Small intestine (tissue), 7 donors: ENCODE measurements around the gene TCTA. TPM values are rescaled to one million over a fixed set of nuclear protein-coding genes. Genes with fewer than 3 reads are reported as not detected.
"Not testable (repeated sequence)": the region's sequence is repeated elsewhere in the genome, so short reads cannot be mapped to it uniquely, and the experiment has no call there.

ENCODE experiments used
- DNase-seq, 2 donors: peaks; one replicate each; pipeline versions ENCODE4 v3.0.0 to v3.0.0-alpha.2; 2013
- FAIRE-seq: peaks from 2 replicates; lab custom pipeline; 2012; peaks lifted over from hg19 to GRCh38; lab: Jason Lieb, UNC
- H3K27ac ChIP-seq, 3 donors: one replicate each; pipeline ENCODE4 v1.5.1; 2013; ENCODE audit warnings: low read length in 2 of 3, mild to moderate bottlenecking in 2 of 3, control low read depth in 1 of 3, inconsistent platforms in 1 of 3, low read depth in 1 of 3, moderate library complexity in 1 of 3
- H3K27me3 ChIP-seq, 3 donors: one replicate each; pipeline ENCODE4 v1.6.1; 2013; ENCODE audit warnings: low read length in 3 of 3, inconsistent platforms in 1 of 3; ENCODE audit not compliant: control insufficient read depth in 3 of 3, insufficient read depth in 3 of 3
- H3K36me3 ChIP-seq, 3 donors: one replicate each; pipeline ENCODE4 v1.6.1; 2013; ENCODE audit warnings: low read length in 3 of 3, inconsistent platforms in 1 of 3, low read depth in 1 of 3, mild to moderate bottlenecking in 1 of 3, moderate library complexity in 1 of 3; ENCODE audit not compliant: control insufficient read depth in 3 of 3, insufficient read depth in 2 of 3
- H3K4me1 ChIP-seq, 3 donors: one replicate each; pipeline ENCODE4 v1.6.1; 2013; ENCODE audit warnings: low read length in 2 of 3, inconsistent platforms in 1 of 3, low read depth in 1 of 3, mild to moderate bottlenecking in 1 of 3, moderate library complexity in 1 of 3; ENCODE audit not compliant: control insufficient read depth in 3 of 3, insufficient read depth in 2 of 3
- H3K4me3 ChIP-seq, 3 donors: one replicate each; pipeline ENCODE4 v1.5.1; 2013; ENCODE audit warnings: low read length in 3 of 3, control low read depth in 1 of 3, inconsistent platforms in 1 of 3, low read depth in 1 of 3, mild to moderate bottlenecking in 1 of 3, moderate library complexity in 1 of 3
- H3K9me3 ChIP-seq, 2 donors: one replicate each; pipeline ENCODE4 v1.6.1; 2013; ENCODE audit warnings: low read depth in 1 of 2, low read length in 1 of 2; ENCODE audit not compliant: control insufficient read depth in 2 of 2, insufficient read depth in 1 of 2
- WGBS, 3 donors: extraction: QIAGEN DNeasy Blood & Tissue Kit; methylation state at CpG; one replicate each; pipeline ENCODE4 v1.1.7; 2013; 5-methylcytosine and 5-hydroxymethylcytosine counted together
- polyA plus RNA-seq, 4 donors: library from polyadenylated mRNA; stranded (reverse) in 3 of 4; unstranded in 1 of 4; fragments of 200-250 nt in 3 of 4; fragments of 120-200 nt in 1 of 4; gene quantifications; one replicate each; pipeline versions ENCODE4 v1.2.1 to v1.2.3, GENCODE V29; 2013
- donor health status: healthy with polysubstance abuse.
- donor health status: control.
- donor health status: control.
- donor health status: Bipolar disorder and iron deficiency.
- donor health status: healthy.

TCTA gene
- polyA plus RNA-seq, 4 donors = 23.5 to 41.8 (median 32.2) TPM

DNA sequence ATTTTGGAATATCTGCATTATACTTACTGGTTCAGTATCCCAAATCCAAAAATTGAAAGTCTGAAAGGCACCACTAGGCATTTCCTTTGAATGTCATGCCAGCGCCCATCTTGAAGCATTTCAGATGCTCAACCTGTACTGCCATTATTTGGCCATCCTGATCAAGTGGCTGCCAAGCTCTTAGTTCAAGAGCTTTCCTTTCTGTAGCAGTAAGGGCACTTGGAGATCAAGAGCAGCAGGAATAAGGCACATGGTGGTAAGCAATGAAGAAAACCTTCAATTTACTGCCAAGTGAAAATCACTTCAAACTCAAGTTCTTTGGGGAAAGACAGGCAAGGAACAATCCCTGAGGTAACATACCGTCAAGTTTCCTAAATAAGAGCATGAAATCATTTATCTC lies 10.5 kb upstream of the TCTA start:
- Histone ChIP-seq H3K27me3 (no peaks in the 10 kb centered on the region), H3K4me3 (no peak overlapping the region), H3K4me1 (peaks cover 0 to 2% (median 0%) of the 10 kb centered on the region in 3 donors), H3K36me3 (peaks cover 0 to 39% (median 2%) of the 10 kb centered on the region in 3 donors), H3K27ac (no peak overlapping the region), H3K9me3 (no peaks in the 10 kb centered on the region)
- FAIRE-seq (no peak), DNase-seq (no peak)
- 74 to 86% (median 75%) methylated on average over 2 of the region's 2 CpGs for WGBS, 3 donors

DNA sequence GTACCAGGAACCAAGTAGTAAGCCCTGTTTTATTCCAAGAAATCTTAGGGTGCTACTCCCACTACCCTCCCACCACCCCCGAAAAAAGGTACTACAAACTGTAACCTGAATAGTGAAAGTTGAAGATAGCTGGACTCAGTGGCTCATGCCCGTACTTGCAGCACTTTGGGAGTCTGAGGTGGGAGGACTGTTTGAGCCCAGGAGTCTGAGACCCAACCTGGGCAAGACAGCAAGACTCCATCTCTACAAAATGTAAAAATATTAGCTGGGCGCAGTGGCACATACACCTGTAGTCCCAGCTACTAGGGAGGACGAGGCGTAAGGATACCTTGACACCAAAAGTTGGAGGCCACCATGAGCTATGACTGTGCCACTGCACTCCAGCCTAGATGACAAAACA lies 8.3 kb upstream of the TCTA start:
- Histone ChIP-seq H3K4me1 (peaks cover 0 to 2% (median 1%) of the 10 kb centered on the region in 3 donors), H3K27ac (no peak overlapping the region), H3K9me3 (no peaks in the 10 kb centered on the region), H3K4me3 (no peak overlapping the region), H3K36me3 (peaks cover 0 to 30% (median 2%) of the 10 kb centered on the region in 3 donors), H3K27me3 (no peaks in the 10 kb centered on the region)
- no peak for FAIRE-seq
- DNase-seq = no peak
- WGBS, 3 donors = 90 to 99% (median 92%) methylated on average over 5 of the region's 5 CpGs

DNA sequence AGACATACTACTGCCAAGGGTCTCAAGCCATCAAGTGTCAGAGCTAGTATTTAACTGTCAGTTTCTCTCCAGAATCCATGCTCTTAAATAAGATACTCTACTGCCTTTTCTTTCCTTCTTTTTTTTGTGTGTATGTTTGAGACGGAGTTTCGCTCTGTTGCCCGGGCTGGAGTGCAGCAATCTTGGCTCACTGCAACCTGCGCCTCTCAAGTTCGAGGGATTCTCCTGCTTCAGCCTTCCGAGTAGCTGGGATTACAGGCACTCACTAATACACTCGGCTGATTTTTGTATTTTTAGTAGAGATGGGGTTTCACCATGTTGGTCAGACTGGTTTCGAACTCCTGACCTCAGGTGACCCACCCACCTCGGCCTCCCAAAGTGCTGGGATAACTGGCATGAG lies 6.7 kb upstream of the TCTA start:
- not testable (repeated sequence) for FAIRE-seq, H3K9me3 ChIP-seq, H3K27me3 ChIP-seq, DNase-seq, H3K4me3 ChIP-seq
- peaks cover 0 to 23% (median 2%) of the 10 kb centered on the region in 3 donors for H3K36me3 ChIP-seq
- WGBS, 3 donors = 65 to 74% (median 65%) methylated on average over 9 of the region's 9 CpGs
- peaks cover 5 to 12% (median 10%) of the 10 kb centered on the region in 3 donors for H3K4me1 ChIP-seq
- peak overlapping the region in 1 of 3 donors; percentile 17 for H3K27ac ChIP-seq

DNA sequence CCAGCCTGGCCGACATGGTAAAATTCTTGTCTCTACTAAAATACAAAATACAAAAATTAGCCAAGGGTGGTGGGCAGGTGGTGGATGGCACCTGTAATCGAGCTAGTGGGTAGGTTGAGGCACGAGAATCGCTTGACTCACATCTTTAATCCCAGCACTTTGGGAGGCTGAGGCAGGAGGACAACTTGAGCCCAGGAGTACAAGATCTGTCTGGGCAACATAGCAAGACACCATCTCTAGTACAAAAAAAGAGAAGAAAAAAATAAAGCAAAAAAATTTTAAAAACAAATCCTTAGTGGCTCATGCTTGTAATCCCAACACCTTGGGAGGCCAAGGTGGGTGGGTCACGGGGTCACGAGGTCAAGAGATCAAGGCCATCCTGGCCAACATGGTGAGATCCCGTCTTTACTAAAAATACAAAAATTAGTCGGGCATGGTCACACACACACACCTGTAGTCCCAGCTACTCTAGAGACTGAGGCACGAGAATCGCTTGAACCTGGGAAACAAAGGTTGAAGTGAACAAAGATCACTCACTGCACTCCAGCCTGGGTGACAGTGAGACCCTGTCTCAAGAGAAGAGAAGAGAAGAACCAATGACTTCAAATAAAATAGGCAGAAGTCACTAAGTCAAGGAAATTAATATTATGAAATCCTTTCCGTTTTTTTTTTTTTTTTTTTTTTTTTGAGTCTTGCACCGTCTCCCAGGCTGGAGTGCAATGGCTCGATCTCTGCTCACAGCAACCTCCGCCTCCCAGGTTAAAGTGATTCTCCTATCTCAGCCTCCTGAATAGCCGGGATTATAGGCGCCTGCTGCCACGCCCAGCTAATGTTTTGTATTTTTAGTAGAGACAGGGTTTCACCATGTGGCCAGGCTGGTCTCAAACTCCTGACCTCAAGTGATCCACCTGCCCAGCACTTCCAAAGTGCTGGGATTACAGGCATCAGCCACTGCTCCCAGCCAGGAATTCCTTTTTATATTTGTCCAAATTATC lies 5.4 kb upstream of the TCTA start:
- no peaks in the 10 kb centered on the region for H3K27me3 ChIP-seq
- DNase-seq (peak in 1 of 2 donors; percentile 45), FAIRE-seq (no peak)
- 48 to 58% (median 52%) methylated on average over 16 to 17 of the region's 17 CpGs for WGBS, 3 donors
- no peak overlapping the region for H3K4me3 ChIP-seq
- no peaks in the 10 kb centered on the region for H3K9me3 ChIP-seq
- peaks cover 0 to 19% (median 2%) of the 10 kb centered on the region in 3 donors for H3K36me3 ChIP-seq
- peaks cover 5 to 12% (median 8%) of the 10 kb centered on the region in 3 donors for H3K4me1 ChIP-seq
- H3K27ac ChIP-seq = peak overlapping the region in 2 of 3 donors; percentile 20 to 41

DNA sequence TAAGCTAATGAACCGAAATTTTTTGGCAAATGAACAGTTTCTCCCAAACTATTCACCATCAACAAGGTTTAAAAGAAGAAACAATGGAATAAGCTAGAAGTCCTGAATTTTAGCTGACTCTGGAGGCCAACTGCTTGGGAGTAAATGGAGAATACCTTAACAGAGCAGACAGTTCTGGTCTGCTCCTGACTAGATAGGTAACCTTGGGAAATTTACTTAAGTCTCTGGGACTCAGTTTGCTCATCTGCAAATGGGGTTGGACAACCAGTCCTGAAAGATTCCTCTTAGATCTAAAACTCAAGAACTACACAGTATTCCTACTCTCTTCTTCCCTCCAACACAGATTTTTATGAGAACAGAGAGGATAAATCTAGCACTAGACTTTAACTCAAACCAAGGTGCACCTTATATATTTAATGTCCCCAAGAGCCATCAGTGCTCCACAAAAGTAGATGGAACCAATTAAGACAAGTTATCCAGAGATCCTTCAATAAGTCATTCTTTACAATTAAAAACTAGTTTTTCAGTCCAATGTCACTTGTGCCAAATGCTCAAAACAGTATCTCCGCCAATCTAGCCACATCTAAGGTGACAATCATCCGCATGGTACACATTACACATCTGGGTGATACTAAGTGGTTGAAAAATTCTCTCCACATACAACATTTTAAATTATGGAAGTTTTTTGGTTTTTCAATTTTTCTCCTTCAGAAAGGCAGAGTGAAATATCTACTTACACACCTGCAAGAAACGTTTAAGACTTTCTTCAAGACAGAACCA lies 2.0 kb upstream of the TCTA start:
- H3K4me1 ChIP-seq = peaks cover 8 to 22% (median 14%) of the 10 kb centered on the region in 3 donors

DNA sequence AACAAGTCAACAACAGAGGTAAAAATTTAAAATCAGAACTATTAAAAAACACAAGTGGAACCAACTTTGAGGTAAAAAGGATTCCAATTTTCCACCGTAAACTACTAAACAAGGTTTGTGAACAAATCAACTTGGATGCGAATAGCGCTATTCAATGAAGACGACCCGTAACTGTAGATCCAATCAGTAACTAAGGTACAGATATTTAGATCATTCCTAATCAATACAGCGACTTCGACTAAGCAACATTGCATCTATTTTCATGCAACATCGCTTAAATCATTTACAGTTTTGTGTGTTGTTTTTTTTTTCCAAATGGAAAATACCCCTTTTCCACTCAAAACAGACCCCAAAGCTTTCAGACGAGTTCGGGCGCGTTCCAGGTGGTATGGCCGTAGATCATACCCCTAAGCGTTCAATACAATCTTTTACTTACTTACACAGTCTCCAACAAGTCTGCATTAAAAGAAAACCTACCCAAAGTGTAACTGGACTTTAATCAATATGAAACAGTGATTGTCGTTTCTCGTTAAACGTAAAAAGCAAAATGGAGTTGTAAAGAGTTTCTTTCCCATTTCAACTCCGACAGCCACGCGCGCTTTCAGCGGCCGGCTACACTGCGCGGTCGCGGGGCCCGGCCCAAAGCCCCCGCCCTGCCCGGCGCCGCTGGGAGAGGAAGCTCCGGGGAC lies 1.2 kb upstream of the TCTA start:
- 0 to 1% (median 1%) methylated on average over 32 to 33 of the region's 33 CpGs for WGBS, 3 donors
- H3K4me1 ChIP-seq = peaks cover 8 to 22% (median 14%) of the 10 kb centered on the region in 3 donors
- FAIRE-seq = no peak

More for the DNA sequence above, 2.0 kb upstream of the TCTA start:
- no peaks in the 10 kb centered on the region for H3K9me3 ChIP-seq
- no peaks in the 10 kb centered on the region for H3K27me3 ChIP-seq
- FAIRE-seq = no peak
- DNase-seq = no peak
- WGBS, 3 donors = 17 to 33% (median 24%) methylated on average over 4 of the region's 4 CpGs
- peak overlapping the region; percentile 37 to 94 (median 41) for H3K27ac ChIP-seq
- H3K36me3 ChIP-seq = peaks cover 0 to 18% (median 0%) of the 10 kb centered on the region in 3 donors
- H3K4me3 ChIP-seq = peak overlapping the region in 2 of 3 donors; percentile 63 to 79

DNA sequence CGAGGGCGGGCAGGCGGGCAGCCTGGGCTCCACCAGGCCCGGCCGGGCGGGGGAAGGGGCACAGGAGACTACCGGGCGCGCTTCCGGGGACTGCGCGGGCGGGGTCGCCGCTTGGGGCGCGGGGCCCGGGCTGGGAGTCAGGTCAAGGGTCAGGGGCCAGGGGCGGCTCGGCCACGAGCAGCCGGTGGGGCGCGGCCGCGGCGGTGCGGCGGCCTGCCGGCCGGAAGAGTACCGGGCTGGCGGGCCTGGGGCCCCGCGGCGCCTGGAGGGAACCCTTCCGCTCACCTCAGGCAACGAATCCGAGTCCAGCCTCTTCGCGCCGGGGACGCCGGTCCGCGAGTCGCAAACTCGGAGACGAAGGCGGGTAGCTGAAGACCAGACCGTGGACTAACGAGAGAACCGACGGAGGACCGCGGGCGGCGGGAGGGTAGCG lies 672 bp upstream of the TCTA start:
- 0% methylated on average over 23 to 59 of the region's 59 CpGs for WGBS, 3 donors
- Histone ChIP-seq H3K36me3 (peaks cover 0 to 28% (median 0%) of the 10 kb centered on the region in 3 donors), H3K4me1 (peaks cover 8 to 22% (median 14%) of the 10 kb centered on the region in 3 donors), H3K27ac (peak overlapping the region; percentile 94 to 100 (median 96)), H3K9me3 (no peaks in the 10 kb centered on the region), H3K4me3 (peak overlapping the region; percentile 63 to 87 (median 79)), H3K27me3 (no peaks in the 10 kb centered on the region)
- peak in 1 of 2 donors; percentile 53 for DNase-seq
- no peak for FAIRE-seq

More for the DNA sequence above, 1.2 kb upstream of the TCTA start:
- peak overlapping the region; percentile 63 to 87 (median 79) for H3K4me3 ChIP-seq
- DNase-seq = no peak
- peak overlapping the region; percentile 94 to 100 (median 96) for H3K27ac ChIP-seq
- no peaks in the 10 kb centered on the region for H3K27me3 ChIP-seq
- no peaks in the 10 kb centered on the region for H3K9me3 ChIP-seq
- H3K36me3 ChIP-seq = peaks cover 0 to 25% (median 0%) of the 10 kb centered on the region in 3 donors
